HepG2 (cell line): ENCODE results near the gene POLR1E. TPM values are rescaled to one million over a fixed set of nuclear protein-coding genes. Genes with fewer than 3 reads are reported as not detected.

Source experiments
- ARNTL ChIP-seq: sonication (generic); formaldehyde crosslinking; IDR thresholded peaks from 2 replicates; pipeline ENCODE4 v1.4.0; 2020; ENCODE audit warnings: mild to moderate bottlenecking, missing genetic modification reagents
- CSRNP1 ChIP-seq: sonication (generic); formaldehyde crosslinking; IDR thresholded peaks from 2 replicates; pipeline ENCODE4 v1.8.1; 2023; ENCODE audit warnings: mild to moderate bottlenecking, missing genetic modification reagents
- GATAD1 ChIP-seq: IDR thresholded peaks from 2 replicates; pipeline ENCODE4 v1.6.1; 2016; ENCODE audit warnings: missing genetic modification reagents, missing compliant biosample characterization
- GTF2F1 ChIP-seq: fragments of 150-350 bp; IDR thresholded peaks from 2 replicates; pipeline ENCODE4 v1.6.1; 2014; ENCODE audit warnings: low read length
- HOMEZ ChIP-seq: IDR thresholded peaks from 2 replicates; pipeline ENCODE4 v1.6.1; 2016; ENCODE audit warnings: low read depth
- KLF12 ChIP-seq: sonication (generic); formaldehyde crosslinking; IDR thresholded peaks from 2 replicates; pipeline ENCODE4 v1.4.0; 2020; ENCODE audit warnings: missing genetic modification reagents, borderline replicate concordance
- KMT2B ChIP-seq: IDR thresholded peaks from 2 replicates; pipeline ENCODE4 v1.6.1; 2016; ENCODE audit warnings: missing genetic modification reagents, missing compliant biosample characterization
- MLX ChIP-seq: IDR thresholded peaks from 2 replicates; pipeline ENCODE4 v1.6.1; 2016
- MTA1 ChIP-seq: sonication (generic); formaldehyde crosslinking; IDR thresholded peaks from 2 replicates; pipeline ENCODE4 v1.4.0; 2020; ENCODE audit warnings: missing genetic modification reagents, mild to moderate bottlenecking, borderline replicate concordance
- NFKB2 ChIP-seq: sonication (generic); formaldehyde crosslinking; IDR thresholded peaks from 2 replicates; pipeline ENCODE4 v1.4.0; 2020; ENCODE audit warnings: missing genetic modification reagents, borderline replicate concordance
- RCOR2 ChIP-seq: IDR thresholded peaks from 2 replicates; pipeline ENCODE4 v1.6.1; 2016; ENCODE audit warnings: missing biosample characterization, missing genetic modification reagents
- TSC22D2 ChIP-seq: sonication (generic); formaldehyde crosslinking; IDR thresholded peaks from 2 replicates; pipeline ENCODE4 v1.5.1; 2020; ENCODE audit warnings: missing genetic modification reagents, mild to moderate bottlenecking, borderline replicate concordance
- USF2 ChIP-seq, 2 experiments: sonication (generic) in 1 of 2; formaldehyde crosslinking in 1 of 2; IDR thresholded peaks; 2 replicates each; pipeline versions ENCODE4 v1.5.1 to v1.6.1; 2011 to 2020; ENCODE audit warnings: borderline replicate concordance in 1 of 2, low read depth in 1 of 2, low read length in 1 of 2, mild to moderate bottlenecking in 1 of 2, missing genetic modification reagents in 1 of 2, moderate library complexity in 1 of 2
- ZBTB38 ChIP-seq: sonication (generic); formaldehyde crosslinking; IDR thresholded peaks from 2 replicates; pipeline ENCODE4 v1.5.1; 2020; ENCODE audit warnings: mild to moderate bottlenecking, missing genetic modification reagents
- ZBTB7B ChIP-seq: sonication (generic); formaldehyde crosslinking; IDR thresholded peaks from 2 replicates; pipeline ENCODE4 v1.4.0; 2020; ENCODE audit warnings: missing genetic modification reagents
- ZFP36L1 ChIP-seq: sonication (generic); formaldehyde crosslinking; IDR thresholded peaks from 2 replicates; pipeline ENCODE4 v1.8.0; 2022; ENCODE audit warnings: mild to moderate bottlenecking, missing genetic modification reagents, moderate library complexity
- ZNF143 ChIP-seq: sonication (generic); formaldehyde crosslinking; IDR thresholded peaks from 2 replicates; pipeline ENCODE4 v1.4.0; 2020; ENCODE audit warnings: missing genetic modification reagents
- ZNF230 ChIP-seq: sonication (generic); formaldehyde crosslinking; IDR thresholded peaks from 2 replicates; pipeline ENCODE4 v1.4.0; 2020; ENCODE audit warnings: mild to moderate bottlenecking, missing genetic modification reagents
- ZNF235 ChIP-seq: sonication (generic); formaldehyde crosslinking; IDR thresholded peaks from 2 replicates; pipeline ENCODE4 v1.8.1; 2023; ENCODE audit warnings: mild to moderate bottlenecking, missing genetic modification reagents, borderline replicate concordance
- ZNF615 ChIP-seq: sonication (generic); formaldehyde crosslinking; IDR thresholded peaks from 2 replicates; pipeline ENCODE4 v1.5.0; 2020; ENCODE audit warnings: mild to moderate bottlenecking, missing genetic modification reagents, borderline replicate concordance
- ZNF781 ChIP-seq: sonication (generic); formaldehyde crosslinking; IDR thresholded peaks from 2 replicates; pipeline ENCODE4 v1.5.1; 2020; ENCODE audit warnings: borderline replicate concordance, mild to moderate bottlenecking, missing genetic modification reagents; ENCODE audit errors: not compliant biosample characterization
- ZSCAN31 ChIP-seq: sonication (generic); formaldehyde crosslinking; IDR thresholded peaks from 2 replicates; pipeline ENCODE4 v1.5.0; 2020; ENCODE audit warnings: low read depth, mild to moderate bottlenecking, missing genetic modification reagents
- polyA plus RNA-seq, 8 experiments: library from polyadenylated mRNA; depleted of rRNA in 3 of 8; stranded (reverse) in 7 of 8; unstranded in 1 of 8; fragments of >200 nt; fragmentation: Illumina TruSeq in 4 of 8; extraction: Trizol in 4 of 8; gene quantifications; 2 replicates each; pipeline versions ENCODE4 v1.2.1 to v1.2.3, GENCODE V29; 2011 to 2016; ENCODE audit warnings: low read depth in 4 of 8, missing spikeins in 1 of 8, mixed read lengths in 1 of 8; ENCODE audit not compliant: insufficient read depth in 1 of 8
- total RNA-seq, 5 experiments: library from RNA; depleted of rRNA; stranded (reverse); fragments of >200 nt; fragmentation: Illumina TruSeq; extraction: Trizol; gene quantifications; 2 replicates each; pipeline ENCODE4 v1.2.3, GENCODE V29; 2016; ENCODE audit warnings: low read depth in 1 of 5

POLR1E gene
- total and polyA plus RNA-seq, 2 of the 13 experiments (the other 11 are each of a cell fraction or from before 2014, with no cell fraction given), result 23.0 to 37.8 TPM

DNA sequence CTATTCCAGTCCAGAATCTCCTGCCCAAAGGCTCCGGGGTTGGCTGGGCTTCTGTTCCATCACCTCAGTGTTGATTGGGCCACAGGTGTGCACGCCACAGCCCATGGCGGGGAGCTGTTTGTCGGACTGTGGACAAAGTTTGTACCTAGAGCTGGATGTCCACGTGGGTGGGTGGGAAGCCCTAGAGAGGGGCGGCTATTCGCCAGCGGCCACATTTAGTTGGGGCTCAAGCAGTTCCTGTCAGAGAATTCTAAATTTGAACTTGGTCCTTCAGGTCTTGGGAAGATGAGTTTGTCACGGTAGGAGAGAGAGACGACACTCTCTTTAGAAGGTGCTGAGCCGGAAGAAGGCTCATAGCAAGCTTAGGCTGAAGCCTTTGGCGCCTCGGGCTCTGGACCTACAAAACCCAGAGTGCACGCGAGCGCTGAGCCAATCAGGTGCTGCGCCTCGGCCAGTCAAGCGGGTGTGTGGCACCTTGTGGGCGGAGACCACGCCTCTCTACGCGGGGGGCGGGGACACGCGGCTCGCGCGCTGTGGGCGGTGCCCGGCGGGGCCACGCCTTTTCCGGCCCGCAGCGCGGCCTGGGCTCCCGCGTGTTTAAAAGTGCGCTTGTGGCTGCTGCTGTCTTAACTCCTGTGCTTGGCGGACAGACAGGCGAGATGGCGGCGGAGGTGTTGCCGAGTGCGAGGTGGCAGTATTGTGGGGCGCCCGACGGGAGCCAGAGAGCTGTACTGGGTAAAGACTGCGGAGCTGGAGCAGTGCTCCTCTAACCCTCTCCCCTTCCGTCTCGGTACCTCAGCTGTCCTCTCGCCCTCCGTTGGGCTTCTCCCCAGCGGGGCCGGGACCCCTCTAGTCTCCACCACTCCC, at the start of gene POLR1E (continued):
- 0 out of 2 replicates have a peak, but pooled peaks have one; percentile 29 for TF ChIP-seq HOMEZ
- TF ChIP-seq ZNF230 (CRISPR knock-in tag), result peak; percentile 71; the same call in 1 of the 2 replicates
- TF ChIP-seq TSC22D2, result no peak
- no peak for TF ChIP-seq USF2 (IDR thresholded peaks at IDR 0.05; ENCODE audit: low read depth, low read length)
- TF ChIP-seq USF2 (CRISPR knock-in tag; IDR thresholded peaks at IDR 0.05; ENCODE audit: borderline replicate concordance), result 0 out of 2 replicates have a peak, but pooled peaks have one; percentile 38
- TF ChIP-seq GTF2F1, result no peak
- peak; percentile 33 for TF ChIP-seq ZNF781 (CRISPR knock-in tag)
- no peak; the same call in 1 of the 2 replicates for TF ChIP-seq ZFP36L1 (CRISPR knock-in tag)
- peak; percentile 60; the same call in 1 of the 2 replicates for TF ChIP-seq MTA1 (CRISPR knock-in tag)
- TF ChIP-seq ARNTL (CRISPR knock-in tag), result peak; percentile 80; the same call in 1 of the 2 replicates
- 0 out of 2 replicates have a peak, but pooled peaks have one; percentile 12 for TF ChIP-seq MLX (CRISPR knock-in tag)
- TF ChIP-seq KLF12, result peak; percentile 71; the same call in 1 of the 2 replicates
- TF ChIP-seq ZNF615 (CRISPR knock-in tag), result 0 out of 2 replicates have a peak, but pooled peaks have one; percentile 58
- peak; percentile 49; the same call in 1 of the 2 replicates for TF ChIP-seq ZBTB38 (CRISPR knock-in tag)
- peak; percentile 82; the same call in 1 of the 2 replicates for TF ChIP-seq NFKB2 (CRISPR knock-in tag)
- TF ChIP-seq ZSCAN31, result 0 out of 2 replicates have a peak, but pooled peaks have one; percentile 28
- TF ChIP-seq RCOR2 (CRISPR knock-in tag), result no peak
- TF ChIP-seq ZBTB7B, result 0 out of 2 replicates have a peak, but pooled peaks have one; percentile 33
- peak; percentile 81 for TF ChIP-seq ZNF143
- TF ChIP-seq CSRNP1, result 0 out of 2 replicates have a peak, but pooled peaks have one; percentile 43
- TF ChIP-seq GATAD1 (CRISPR knock-in tag), result peak; percentile 61
- peak; percentile 58; the same call in 1 of the 2 replicates for TF ChIP-seq KMT2B (CRISPR knock-in tag)
- TF ChIP-seq ZNF235 (CRISPR knock-in tag), result 0 out of 2 replicates have a peak, but pooled peaks have one; percentile 77
